HCT116 (cell line): ENCODE results near the gene IZUMO1R. TPM values are rescaled to one million over a fixed set of nuclear protein-coding genes. Genes with fewer than 3 reads are reported as not detected.
"Not testable (repeated sequence)": the region's sequence is repeated elsewhere in the genome, so short reads cannot be mapped to it uniquely, and the experiment has no call there.

Experiments
- ATAC-seq: fragments of 200-7000 bp; cut with Tn5 transposase; 2 replicates; pipeline ENCODE4 v1.9.1; 2020; ENCODE audit warnings: mild to moderate bottlenecking, moderate library complexity
- BruUV-seq: library from RNA; stranded (reverse); fragments of 400-500 nt; replicated peaks from 2 replicates; lab custom pipeline; 2021; lab: Mats Ljungman, UMichigan
- CTCF ChIA-PET: fragments of 300-600 bp; sonication (Branson Sonifier 250); formaldehyde crosslinking; loops from one replicate; lab custom pipeline; 2021; ENCODE audit warnings: antibody characterized with exemption; lab: Charles Lee
- POLR2A ChIA-PET: fragments of 300-600, 350-600 bp; sonication (Branson Sonifier 250); formaldehyde crosslinking; loops from one replicate; lab custom pipeline; 2021; ENCODE audit warnings: antibody characterized with exemption; lab: Charles Lee
- RAD21 ChIA-PET, 2 experiments: fragments of 300-600 bp; sonication (Branson Sonifier 250); formaldehyde crosslinking; loops; one replicate each; lab custom pipeline; 2023; ENCODE audit warnings: low total read pairs in 2 of 2; ENCODE audit not compliant: uncharacterized antibody in 2 of 2, unreplicated experiment in 2 of 2, low non-redundant PET in 1 of 2; lab: Charles Lee
- DNase-seq: peaks from one replicate; pipeline ENCODE4 v3.0.0-alpha.2; 2010; ENCODE audit warnings: low read depth, low spot score
- H2AFZ ChIP-seq: fragments of 200-600 bp; shearing (Covaris generic), sonication (generic); 2 replicates; pipeline ENCODE4 v1.6.1; 2017; ENCODE audit warnings: low read depth, mixed run types, mixed read lengths, antibody characterized with exemption, low read length; ENCODE audit not compliant: poor library complexity, severe bottlenecking
- H3K27ac ChIP-seq: 2 replicates; pipeline ENCODE4 v1.5.1; 2012; ENCODE audit warnings: low read depth, low read length
- H3K27me3 ChIP-seq: fragments of 200-600 bp; sonication (generic); 2 replicates; pipeline ENCODE4 v1.6.1; 2016; ENCODE audit warnings: mixed run types, low read length, mixed read lengths; ENCODE audit not compliant: insufficient read depth
- H3K36me3 ChIP-seq, 2 experiments: fragments of 200-500 bp in 1 of 2; fragments of 200-600 bp in 1 of 2; sonication (Bioruptor generic) in 1 of 2; sonication (generic) in 1 of 2; 2 replicates each; pipeline versions ENCODE4 v1.5.1 to v1.6.1; 2014 to 2016; ENCODE audit warnings: low read length in 2 of 2, inconsistent platforms in 1 of 2, mixed read lengths in 1 of 2, mixed run types in 1 of 2; ENCODE audit not compliant: insufficient read depth in 2 of 2, control insufficient read depth in 1 of 2
- H3K4me1 ChIP-seq, 2 experiments: fragments of 200-600 bp in 1 of 2; sonication (generic) in 1 of 2; 2 replicates each; pipeline versions ENCODE4 v1.5.1 to v1.6.1; 2012 to 2017; ENCODE audit warnings: low read length in 2 of 2, inconsistent platforms in 1 of 2, mild to moderate bottlenecking in 1 of 2, mixed read lengths in 1 of 2, mixed run types in 1 of 2, moderate library complexity in 1 of 2; ENCODE audit not compliant: insufficient read depth in 2 of 2, control insufficient read depth in 1 of 2
- H3K4me2 ChIP-seq: fragments of 200-600 bp; sonication (generic); 2 replicates; pipeline ENCODE4 v1.6.1; 2017; ENCODE audit warnings: mixed run types, low read length, mixed read lengths
- H3K4me3 ChIP-seq, 2 experiments: fragments of 200-600 bp in 1 of 2; sonication (generic) in 1 of 2; replicated peaks in 1 of 2; 2 replicates each; pipeline ENCODE4 v1.5.1; 2011 to 2016; ENCODE audit warnings: low read length in 2 of 2, control low read depth in 1 of 2, low read depth in 1 of 2, mild to moderate bottlenecking in 1 of 2, mixed read lengths in 1 of 2, mixed run types in 1 of 2
- H3K79me2 ChIP-seq: fragments of 200-600 bp; sonication (generic); 2 replicates; pipeline ENCODE4 v1.6.1; 2017; ENCODE audit warnings: mild to moderate bottlenecking, mixed run types, low read length, moderate library complexity, mixed read lengths; ENCODE audit not compliant: insufficient read depth
- H3K9ac ChIP-seq: fragments of 200-600 bp; sonication (generic); 2 replicates; pipeline ENCODE4 v1.6.1; 2016; ENCODE audit warnings: low read length, mixed read lengths
- H3K9me2 ChIP-seq: fragments of 200-600 bp; sonication (generic), shearing (Covaris generic); 2 replicates; pipeline ENCODE4 v1.6.1; 2017; ENCODE audit warnings: mixed run types, mild to moderate bottlenecking, moderate library complexity; ENCODE audit not compliant: insufficient read depth
- H3K9me3 ChIP-seq, 2 experiments: fragments of 200-500 bp in 1 of 2; fragments of 200-600 bp in 1 of 2; sonication (Bioruptor generic) in 1 of 2; sonication (generic) in 1 of 2; 2 replicates each; pipeline ENCODE4 v1.6.1; 2014 to 2017; ENCODE audit warnings: low read length in 2 of 2, mixed read lengths in 2 of 2, inconsistent platforms in 1 of 2, low read depth in 1 of 2, mild to moderate bottlenecking in 1 of 2, mixed run types in 1 of 2, moderate library complexity in 1 of 2; ENCODE audit not compliant: control insufficient read depth in 1 of 2, insufficient read depth in 1 of 2
- H4K20me1 ChIP-seq: fragments of 200-600 bp; sonication (generic), shearing (Covaris generic); 2 replicates; pipeline ENCODE4 v1.6.1; 2017; ENCODE audit warnings: mixed run types, mild to moderate bottlenecking, moderate library complexity; ENCODE audit not compliant: insufficient read depth
- EGR1 ChIP-seq: IDR thresholded peaks from 2 replicates; pipeline ENCODE4 v1.6.1; 2012; ENCODE audit warnings: low read depth
- ELF1 ChIP-seq: IDR thresholded peaks from 2 replicates; pipeline ENCODE4 v1.6.1; 2012; ENCODE audit warnings: low read depth, borderline replicate concordance
- EZH2 ChIP-seq: fragments of 200-600 bp; sonication (generic); IDR thresholded peaks from 2 replicates; pipeline ENCODE4 v1.6.1; 2017; ENCODE audit warnings: antibody characterized with exemption, mixed run types
- FOSL1 ChIP-seq: IDR thresholded peaks from 2 replicates; pipeline ENCODE4 v1.6.1; 2012; ENCODE audit warnings: low read depth
- JUND ChIP-seq: IDR thresholded peaks from 2 replicates; pipeline ENCODE4 v1.6.1; 2012
- MAX ChIP-seq: IDR thresholded peaks from 2 replicates; pipeline ENCODE4 v1.6.1; 2012
- POLR2AphosphoS5 ChIP-seq: IDR thresholded peaks from 2 replicates; pipeline ENCODE4 v1.6.1; 2011; ENCODE audit warnings: mild to moderate bottlenecking, low read depth, low read length, moderate library complexity
- SP1 ChIP-seq: IDR thresholded peaks from 2 replicates; pipeline ENCODE4 v1.6.1; 2012; ENCODE audit warnings: low read depth
- TCF7L2 ChIP-seq: IDR thresholded peaks from 2 replicates; pipeline ENCODE4 v1.7.0; 2011; ENCODE audit warnings: borderline replicate concordance, inconsistent platforms; ENCODE audit not compliant: insufficient read depth, insufficient read length; ENCODE audit errors: extremely low read depth
- YY1 ChIP-seq: IDR thresholded peaks from 2 replicates; pipeline ENCODE4 v1.6.1; 2011; ENCODE audit warnings: low read length, low read depth, moderate library complexity, mild to moderate bottlenecking; ENCODE audit not compliant: insufficient replicate concordance; ENCODE audit errors: extremely low read depth
- ZNF274 ChIP-seq: fragments of 200-500 bp; sonication (Bioruptor generic); IDR thresholded peaks from 2 replicates; pipeline ENCODE4 v1.6.1; 2014; ENCODE audit warnings: mild to moderate bottlenecking, low read depth, low read length, inconsistent platforms
- intact Hi-C: fragments of 100-400 bp; cut with micrococcal nuclease; formaldehyde crosslinking; loops from 2 replicates; pipeline ENCODE4 v1.10.0; 2022
- total RNA-seq: library from RNA; stranded (reverse); gene quantifications from one replicate; pipeline ENCODE4 v1.2.1, GENCODE V29; 2021; ENCODE audit not compliant: unreplicated experiment
- TF ChIP-seq, protein P1 (sequence below): IDR thresholded peaks from 2 replicates; pipeline ENCODE4 v1.6.1; 2011; ENCODE audit warnings: mild to moderate bottlenecking, low read length, moderate library complexity; ENCODE audit not compliant: insufficient replicate concordance; ENCODE audit errors: extremely low read depth

Gene IZUMO1R
- total RNA-seq, 1 experiment from 2014 or later = not detected

- intact Hi-C loops = no loop called here
- H3K9ac ChIP-seq = no peak overlapping the region
- TF ChIP-seq FOSL1 = no peak
- TF ChIP-seq, protein P1, sequence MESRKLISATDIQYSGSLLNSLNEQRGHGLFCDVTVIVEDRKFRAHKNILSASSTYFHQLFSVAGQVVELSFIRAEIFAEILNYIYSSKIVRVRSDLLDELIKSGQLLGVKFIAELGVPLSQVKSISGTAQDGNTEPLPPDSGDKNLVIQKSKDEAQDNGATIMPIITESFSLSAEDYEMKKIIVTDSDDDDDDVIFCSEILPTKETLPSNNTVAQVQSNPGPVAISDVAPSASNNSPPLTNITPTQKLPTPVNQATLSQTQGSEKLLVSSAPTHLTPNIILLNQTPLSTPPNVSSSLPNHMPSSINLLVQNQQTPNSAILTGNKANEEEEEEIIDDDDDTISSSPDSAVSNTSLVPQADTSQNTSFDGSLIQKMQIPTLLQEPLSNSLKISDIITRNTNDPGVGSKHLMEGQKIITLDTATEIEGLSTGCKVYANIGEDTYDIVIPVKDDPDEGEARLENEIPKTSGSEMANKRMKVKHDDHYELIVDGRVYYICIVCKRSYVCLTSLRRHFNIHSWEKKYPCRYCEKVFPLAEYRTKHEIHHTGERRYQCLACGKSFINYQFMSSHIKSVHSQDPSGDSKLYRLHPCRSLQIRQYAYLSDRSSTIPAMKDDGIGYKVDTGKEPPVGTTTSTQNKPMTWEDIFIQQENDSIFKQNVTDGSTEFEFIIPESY = no peak
- TF ChIP-seq ZNF274 = no peak
- no peak for TF ChIP-seq TCF7L2
- TF ChIP-seq SP1 = no peak
- TF ChIP-seq EZH2 = no peak
- no peak for TF ChIP-seq YY1
- TF ChIP-seq JUND = no peak
- no peak for TF ChIP-seq ELF1
- no peak for TF ChIP-seq MAX
- TF ChIP-seq EGR1 = no peak
- TF ChIP-seq POLR2AphosphoS5 = no peak
- no peaks in the 10 kb centered on the region for H4K20me1 ChIP-seq
- POLR2A ChIA-PET = no interaction called here
- H3K27ac ChIP-seq = no peak overlapping the region
- RAD21 ChIA-PET = no interaction called here
- no peaks in the 10 kb centered on the region for H3K9me3 ChIP-seq
- no peak overlapping the region for H3K4me2 ChIP-seq
- no TSS peak for BruUV-seq
- no peak for DNase-seq
- no peaks in the 10 kb centered on the region for H3K79me2 ChIP-seq
- CTCF ChIA-PET = no interaction called here
- no peaks in the 10 kb centered on the region for H3K36me3 ChIP-seq
- H3K4me1 ChIP-seq = no peaks in the 10 kb centered on the region
- no peak overlapping the region for H2AFZ ChIP-seq
- no peaks in the 10 kb centered on the region for H3K9me2 ChIP-seq
- H3K4me3 ChIP-seq = no peak overlapping the region
- ATAC-seq = no peak
- H3K27me3 ChIP-seq = no peaks in the 10 kb centered on the region
Observed at GRCh38 chr11:94276943-94277342, 27.4 kb upstream of the IZUMO1R start.

DNA sequence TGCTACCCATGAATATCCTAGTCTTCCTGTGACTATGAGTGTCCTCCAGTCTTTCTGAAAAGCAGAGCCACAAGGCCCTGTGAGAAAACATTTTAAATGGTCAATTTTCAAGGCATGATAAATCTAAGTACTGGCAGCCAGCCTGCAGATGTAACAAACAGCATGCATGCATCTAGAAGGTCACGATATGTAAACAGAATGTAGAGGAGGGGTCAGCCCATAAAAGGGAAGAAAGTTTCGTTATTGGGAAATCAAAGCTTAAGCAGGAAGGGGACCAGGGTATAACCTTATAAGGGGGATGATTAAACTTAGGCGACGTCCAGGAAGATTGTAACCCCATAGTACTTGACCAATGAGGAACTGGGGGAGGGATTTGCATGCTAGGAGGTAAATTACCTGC, 26.2 kb upstream of the IZUMO1R start:
- intact Hi-C loops, H4K20me1 ChIP-seq, H3K9me2 ChIP-seq, H3K27ac ChIP-seq, POLR2A ChIA-PET, H2AFZ ChIP-seq, H3K4me2 ChIP-seq, BruUV-seq, H3K79me2 ChIP-seq, RAD21 ChIA-PET, H3K36me3 ChIP-seq, DNase-seq, H3K4me3 ChIP-seq, CTCF ChIA-PET, H3K4me1 ChIP-seq, ATAC-seq, H3K9me3 ChIP-seq, H3K27me3 ChIP-seq, H3K9ac ChIP-seq: not testable (repeated sequence)
